ENCODE measurements around the gene ZNF385B. TPM values are rescaled to one million over a fixed set of nuclear protein-coding genes. Genes with fewer than 3 reads are reported as not detected.

ZNF385B gene
- total RNA-seq, 4 donors from 2014 or later: 0.41 to 3.3 TPM; not detected in 2

GRCh38 chr2:179539124-179539511, 322.3 kb downstream of the ZNF385B start:
- H3K27me3 ChIP-seq: no peaks in the 10 kb centered on the region
- no peak for DNase-seq
- no peaks in the 10 kb centered on the region for H3K9me3 ChIP-seq
- H3K36me3 ChIP-seq: no peaks in the 10 kb centered on the region
- H3K27ac ChIP-seq: no peak overlapping the region
- intact Hi-C loops (cut with DNase I; ENCODE audit: low total_unique reads): no loop called here
- H3K4me1 ChIP-seq: no peaks in the 10 kb centered on the region
- TF ChIP-seq, protein P1, sequence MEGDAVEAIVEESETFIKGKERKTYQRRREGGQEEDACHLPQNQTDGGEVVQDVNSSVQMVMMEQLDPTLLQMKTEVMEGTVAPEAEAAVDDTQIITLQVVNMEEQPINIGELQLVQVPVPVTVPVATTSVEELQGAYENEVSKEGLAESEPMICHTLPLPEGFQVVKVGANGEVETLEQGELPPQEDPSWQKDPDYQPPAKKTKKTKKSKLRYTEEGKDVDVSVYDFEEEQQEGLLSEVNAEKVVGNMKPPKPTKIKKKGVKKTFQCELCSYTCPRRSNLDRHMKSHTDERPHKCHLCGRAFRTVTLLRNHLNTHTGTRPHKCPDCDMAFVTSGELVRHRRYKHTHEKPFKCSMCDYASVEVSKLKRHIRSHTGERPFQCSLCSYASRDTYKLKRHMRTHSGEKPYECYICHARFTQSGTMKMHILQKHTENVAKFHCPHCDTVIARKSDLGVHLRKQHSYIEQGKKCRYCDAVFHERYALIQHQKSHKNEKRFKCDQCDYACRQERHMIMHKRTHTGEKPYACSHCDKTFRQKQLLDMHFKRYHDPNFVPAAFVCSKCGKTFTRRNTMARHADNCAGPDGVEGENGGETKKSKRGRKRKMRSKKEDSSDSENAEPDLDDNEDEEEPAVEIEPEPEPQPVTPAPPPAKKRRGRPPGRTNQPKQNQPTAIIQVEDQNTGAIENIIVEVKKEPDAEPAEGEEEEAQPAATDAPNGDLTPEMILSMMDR (IDR thresholded peaks at IDR 0.05): no peak
- TF ChIP-seq POLR2A (IDR thresholded peaks at IDR 0.05): no peak
- no peak overlapping the region for H3K4me3 ChIP-seq

DNA sequence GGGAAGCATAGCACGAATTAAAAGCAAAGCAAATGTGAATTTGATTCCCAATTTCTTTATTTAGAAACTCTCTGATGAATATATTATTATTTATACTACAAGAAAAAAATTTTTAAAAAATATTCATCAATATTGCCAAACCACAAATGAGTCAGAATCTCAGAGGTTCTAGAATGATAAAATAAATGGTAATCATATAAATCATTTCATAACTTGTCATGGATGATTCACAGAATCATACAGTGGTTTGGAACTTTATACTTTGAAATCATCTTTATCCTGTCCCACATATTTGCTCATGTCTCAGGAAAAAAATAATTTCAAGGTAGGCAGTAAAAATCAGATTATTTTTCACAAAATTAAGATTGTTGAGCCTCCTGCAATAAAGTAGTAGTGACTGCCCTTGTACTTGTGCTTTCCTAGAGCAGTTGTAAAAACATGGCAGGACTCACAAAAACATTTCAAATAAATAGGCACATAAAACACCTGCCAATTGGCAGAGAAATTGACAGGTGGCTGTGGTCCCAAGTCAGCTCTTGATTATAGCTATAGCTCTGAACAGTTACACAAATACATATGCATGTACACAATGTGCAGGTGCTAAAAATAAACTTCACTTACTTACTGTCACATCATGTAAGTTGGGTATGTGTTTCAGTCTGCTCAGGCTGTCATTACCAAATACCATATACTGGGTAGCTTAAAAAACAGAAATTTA, 322.8 kb downstream of the ZNF385B start:
- Histone ChIP-seq H3K9me3 (no peaks in the 10 kb centered on the region), H3K36me3 (no peaks in the 10 kb centered on the region), H3K4me1 (no peaks in the 10 kb centered on the region), H3K4me3 (no peak overlapping the region), H3K27ac (no peak overlapping the region), H3K27me3 (no peaks in the 10 kb centered on the region)
- DNase-seq: no peak
- no peak for TF ChIP-seq POLR2A (IDR thresholded peaks at IDR 0.05)
- TF ChIP-seq, protein P1 (IDR thresholded peaks at IDR 0.05): no peak
- intact Hi-C loops (cut with DNase I; ENCODE audit: low total_unique reads): no loop called here

GRCh38 chr2:179536185-179536584, 325.2 kb downstream of the ZNF385B start:
- DNase-seq: no peak
- TF ChIP-seq, protein P1 (IDR thresholded peaks at IDR 0.05): no peak
- no peak for TF ChIP-seq POLR2A (IDR thresholded peaks at IDR 0.05)
- Histone ChIP-seq H3K4me1 (no peaks in the 10 kb centered on the region), H3K9me3 (no peaks in the 10 kb centered on the region), H3K36me3 (no peaks in the 10 kb centered on the region), H3K27ac (no peak overlapping the region), H3K27me3 (no peaks in the 10 kb centered on the region), H3K4me3 (no peak overlapping the region)
- intact Hi-C loops (cut with DNase I; ENCODE audit: low total_unique reads): no loop called here

- Histone ChIP-seq H3K27me3 (no peaks in the 10 kb centered on the region), H3K36me3 (no peaks in the 10 kb centered on the region), H3K4me1 (no peaks in the 10 kb centered on the region), H3K27ac (no peak overlapping the region), H3K9me3 (peaks cover 0 to 2% of the 10 kb centered on the region in 2 donors), H3K4me3 (no peak overlapping the region)
- intact Hi-C loops (cut with DNase I; ENCODE audit: low total_unique reads): no loop called here
- no peak for DNase-seq
- TF ChIP-seq, protein P1 (IDR thresholded peaks at IDR 0.05): no peak
- TF ChIP-seq POLR2A (IDR thresholded peaks at IDR 0.05): no peak
Observed at GRCh38 chr2:179533875-179534274, 327.5 kb downstream of the ZNF385B start.

- DNase-seq: no peak
- H3K27ac ChIP-seq: no peak overlapping the region
- TF ChIP-seq, protein P1 (IDR thresholded peaks at IDR 0.05): no peak
- TF ChIP-seq POLR2A (IDR thresholded peaks at IDR 0.05): no peak
- no peaks in the 10 kb centered on the region for H3K27me3 ChIP-seq
- H3K4me1 ChIP-seq: no peaks in the 10 kb centered on the region
- peaks cover 0 to 4% of the 10 kb centered on the region in 2 donors for H3K9me3 ChIP-seq
- H3K4me3 ChIP-seq: no peak overlapping the region
- intact Hi-C loops (cut with DNase I; ENCODE audit: low total_unique reads): no loop called here
- H3K36me3 ChIP-seq: no peaks in the 10 kb centered on the region
Observed at GRCh38 chr2:179532863-179533278, 328.5 kb downstream of the ZNF385B start.

Measured in uterus (tissue), 4 donors.